ENCODE data around the gene AFF1. TPM values are rescaled to one million over a fixed set of nuclear protein-coding genes. Genes with fewer than 3 reads are reported as not detected.

AFF1 gene
- total and polyA plus RNA-seq, 2 of the 4 experiments (the other 2 are of a cell fraction): 7.0 to 9.6 TPM

DNA sequence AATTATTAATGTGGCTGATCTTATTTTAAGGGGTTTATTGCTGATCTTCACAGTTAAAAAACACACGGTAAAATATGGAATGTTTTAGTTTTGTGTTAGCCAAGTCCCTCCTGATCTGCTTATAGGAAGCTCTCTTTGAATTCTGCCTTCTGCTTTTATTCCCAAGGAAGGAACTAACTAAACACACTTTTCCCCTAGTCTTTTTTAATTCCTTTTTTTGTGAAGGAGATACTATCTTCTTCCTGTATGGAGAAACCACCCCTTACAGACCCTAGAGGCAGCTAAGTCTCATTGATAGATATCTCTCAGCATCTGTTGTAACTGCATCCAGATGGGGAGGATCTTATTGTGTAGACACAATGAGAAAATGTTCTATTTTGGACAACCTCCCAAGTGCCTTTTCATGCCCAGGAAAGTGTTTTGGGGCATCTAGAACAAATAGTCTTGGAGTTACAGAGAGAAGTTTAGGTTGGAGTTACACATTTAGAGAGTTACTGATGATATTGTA, 64.4 kb downstream of the AFF1 start (continued):
- no peak for TF ChIP-seq CEBPB (IDR thresholded peaks at IDR 0.05; ENCODE audit: low read depth, low read length)

DNA sequence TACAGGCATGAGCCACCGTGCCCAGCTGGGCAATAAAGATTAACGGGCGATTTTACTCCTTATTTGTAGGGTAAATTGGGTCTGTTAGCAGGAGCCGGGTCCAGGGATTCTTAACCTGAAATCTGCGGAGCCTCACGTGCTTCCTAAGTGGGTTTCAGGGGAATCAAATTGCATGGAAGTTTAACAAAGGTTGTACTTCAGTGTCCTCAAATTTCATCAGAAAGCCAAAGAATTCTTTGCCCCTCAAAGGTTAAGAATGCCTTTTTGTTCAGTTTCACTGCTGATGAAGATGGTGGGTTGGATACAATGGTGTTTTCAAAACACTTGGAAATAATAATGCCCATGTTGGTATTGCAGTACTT, 67.9 kb downstream of the AFF1 start:
- Histone ChIP-seq H3K56ac (ENCODE audit: extremely low read depth, insufficient read depth, low read length) (no peak overlapping the region), H3K18ac (ENCODE audit: low read depth, low read length) (no peak overlapping the region), H2AK5ac (ENCODE audit: low read depth, low read length) (no peak overlapping the region; the same call in 1 of the 2 replicates), H3K27me3 (ENCODE audit: control insufficient read depth, insufficient read depth, low read length) (no peaks in the 10 kb centered on the region), H2BK5ac (ENCODE audit: low read depth, low read length, poor library complexity, severe bottlenecking) (no peak overlapping the region), H4K8ac (ENCODE audit: low read depth in 2 of 2, low read length in 2 of 2) (no peak overlapping the region), H3K14ac (replicated peaks; ENCODE audit: low read depth, low read length) (no peak overlapping the region), H2AK9ac (replicated peaks; ENCODE audit: low read depth, low read length, poor library complexity) (no peak overlapping the region), H3K4me2 (ENCODE audit: low read depth, low read length) (no peak overlapping the region), H2BK15ac (ENCODE audit: low read depth, low read length) (no peak overlapping the region), H2BK20ac (ENCODE audit: low read depth, low read length) (no peak overlapping the region), H3K9me3 (ENCODE audit: control insufficient read depth, insufficient read depth, low read length) (no peaks in the 10 kb centered on the region), H4K20me1 (ENCODE audit: insufficient read depth, low read length) (peaks cover 4% of the 10 kb centered on the region), H4K5ac (ENCODE audit: low read depth, low read length) (no peak overlapping the region), H3K27ac (ENCODE audit: insufficient read depth, low read length) (no peak overlapping the region), H3K4me1 (ENCODE audit: control insufficient read depth, insufficient read depth, low read length) (peaks cover 10% of the 10 kb centered on the region), H3K79me1 (ENCODE audit: low read depth in 1 of 2, low read length in 2 of 2) (peaks cover 24 to 33% of the 10 kb centered on the region in 2 experiments), H3K9me1 (ENCODE audit: insufficient read depth, low read length) (peaks cover 3% of the 10 kb centered on the region), H3K23ac (ENCODE audit: low read depth, low read length) (no peak overlapping the region), H3K9ac (ENCODE audit: low read depth, low read length) (no peak overlapping the region), H2BK120ac (ENCODE audit: low read depth, low read length) (no peak overlapping the region), H3K4me3 (ENCODE audit: insufficient read depth, low read depth, low read length) (no peak overlapping the region), H3K4ac (ENCODE audit: low read depth, low read length) (no peak overlapping the region), H2AFZ (replicated peaks; ENCODE audit: low read length, poor library complexity) (no peak overlapping the region), H4K91ac (ENCODE audit: insufficient read depth, low read depth, low read length) (no peak overlapping the region), H3K36me3 (ENCODE audit: control insufficient read depth, insufficient read depth, low read length) (no peaks in the 10 kb centered on the region)
- ATAC-seq (ENCODE audit: low read depth): no peak
- no peak for DNase-seq
- intact Hi-C loops (cut with micrococcal nuclease) (no loop called here), in situ Hi-C loops (cut with MboI; ENCODE audit: low sequenced_read_pairs) (no loop called here), dilution Hi-C loops (cut with HindIII; ENCODE audit: low sequenced_read_pairs, unreplicated experiment) (no loop called here)
- CTCF ChIA-PET: no interaction called here
- TF ChIP-seq SMC3 (IDR thresholded peaks at IDR 0.05; ENCODE audit: low read depth, low read length) (no peak), POLR2A (IDR thresholded peaks at IDR 0.05; ENCODE audit: low read depth, low read length) (no peak), CEBPB (IDR thresholded peaks at IDR 0.05; ENCODE audit: low read depth, low read length) (no peak), RCOR1 (IDR thresholded peaks at IDR 0.05; ENCODE audit: insufficient replicate concordance, low read length) (no peak)
- 87% methylated on average over 6 of the region's 6 CpGs; no CpG with 5 or more reads in 1 of the 2 experiments for WGBS, 2 experiments (ENCODE audit: extremely low coverage in 2 of 2, insufficient read length in 1 of 2)
- POLR2A ChIA-PET (ENCODE audit: unreplicated experiment): no interaction called here
- no TSS peak for BruUV-seq (replicated peaks)

All from IMR-90 (cell line).